LNCAP (cell line): ENCODE results near the gene ZDHHC3.

ENCODE experiments used
- CTCF ChIP-seq: fragments of 450-650 bp; IDR thresholded peaks from 2 replicates; pipeline ENCODE4 v1.5.1; 2017; ENCODE audit warnings: mild to moderate bottlenecking

The ZDHHC3 gene

GRCh38 chr3:45012577-45012976, 36.6 kb upstream of the ZDHHC3 start:
- TF ChIP-seq CTCF: no peak

- no peak for TF ChIP-seq CTCF
Observed at GRCh38 chr3:45011756-45012508, 36.0 kb upstream of the ZDHHC3 start.

- no peak for TF ChIP-seq CTCF
Observed at GRCh38 chr3:45010811-45011333, 34.9 kb upstream of the ZDHHC3 start.

- no peak for TF ChIP-seq CTCF
Observed at GRCh38 chr3:45009868-45010267, 33.9 kb upstream of the ZDHHC3 start.

GRCh38 chr3:45008117-45008516, 32.1 kb upstream of the ZDHHC3 start:
- TF ChIP-seq CTCF: no peak

GRCh38 chr3:45007091-45007490, 31.1 kb upstream of the ZDHHC3 start:
- TF ChIP-seq CTCF: no peak

GRCh38 chr3:45003859-45004258, 27.9 kb upstream of the ZDHHC3 start:
- no peak for TF ChIP-seq CTCF
